H1 (cell line): Measurements from ENCODE around the gene C1orf74. TPM values are rescaled to one million over a fixed set of nuclear protein-coding genes. Genes with fewer than 3 reads are reported as not detected.

Experiments
- polyA plus RNA-seq, 7 experiments: library from polyadenylated mRNA; depleted of rRNA in 3 of 7; stranded (reverse) in 5 of 7; unstranded in 2 of 7; fragments of >200 nt in 5 of 7; fragments of 200-250 nt in 2 of 7; gene quantifications; 1 replicate in 5 of 7; 2 replicates in 1 of 7; 4 replicates in 1 of 7; pipeline versions ENCODE4 v1.2.1 to v1.2.3, GENCODE V29; 2011 to 2013; ENCODE audit warnings: missing spikeins in 2 of 7, mixed read lengths in 2 of 7
- total RNA-seq: library from RNA; stranded (reverse); fragmentation: NEBNext Ultra II Directional; extraction: Animal tissue kit (Norgen Biotek cat#: 25700); gene quantifications from 2 replicates; pipeline ENCODE4 v1.2.1, GENCODE V29; 2021
- TF ChIP-seq, protein P1 (sequence below): fragments of 300-600 bp; sonication (generic); IDR thresholded peaks from 2 replicates; pipeline ENCODE4 v1.7.1; 2012; ENCODE audit warnings: low read length, moderate library complexity, mild to moderate bottlenecking, inconsistent platforms; ENCODE audit not compliant: insufficient replicate concordance

C1orf74 gene
- total and polyA plus RNA-seq, 2 of the 8 experiments (the other 6 are each of a cell fraction or from before 2014, with no cell fraction given): 3.1 to 3.9 TPM

DNA sequence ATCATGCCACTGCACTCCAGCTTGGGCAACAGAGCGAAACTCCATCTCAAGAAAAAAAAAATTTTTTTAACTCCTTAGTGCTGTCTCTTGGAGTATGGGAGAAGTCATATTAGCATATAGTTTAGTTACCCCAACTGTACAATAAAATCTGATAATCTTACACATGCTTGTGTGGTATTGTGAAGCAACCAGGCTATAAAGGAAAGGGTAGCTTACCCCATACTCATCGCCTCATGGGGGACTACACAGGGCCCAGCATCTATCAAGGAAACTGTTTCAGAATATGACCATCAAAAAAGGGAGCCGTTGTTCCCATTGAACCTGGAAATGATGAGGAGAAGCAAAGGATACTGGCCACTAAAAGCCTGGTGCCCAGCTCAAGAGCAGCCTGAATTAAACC is 31.5 kb downstream of the C1orf74 start (continued):
- TF ChIP-seq, protein P1, sequence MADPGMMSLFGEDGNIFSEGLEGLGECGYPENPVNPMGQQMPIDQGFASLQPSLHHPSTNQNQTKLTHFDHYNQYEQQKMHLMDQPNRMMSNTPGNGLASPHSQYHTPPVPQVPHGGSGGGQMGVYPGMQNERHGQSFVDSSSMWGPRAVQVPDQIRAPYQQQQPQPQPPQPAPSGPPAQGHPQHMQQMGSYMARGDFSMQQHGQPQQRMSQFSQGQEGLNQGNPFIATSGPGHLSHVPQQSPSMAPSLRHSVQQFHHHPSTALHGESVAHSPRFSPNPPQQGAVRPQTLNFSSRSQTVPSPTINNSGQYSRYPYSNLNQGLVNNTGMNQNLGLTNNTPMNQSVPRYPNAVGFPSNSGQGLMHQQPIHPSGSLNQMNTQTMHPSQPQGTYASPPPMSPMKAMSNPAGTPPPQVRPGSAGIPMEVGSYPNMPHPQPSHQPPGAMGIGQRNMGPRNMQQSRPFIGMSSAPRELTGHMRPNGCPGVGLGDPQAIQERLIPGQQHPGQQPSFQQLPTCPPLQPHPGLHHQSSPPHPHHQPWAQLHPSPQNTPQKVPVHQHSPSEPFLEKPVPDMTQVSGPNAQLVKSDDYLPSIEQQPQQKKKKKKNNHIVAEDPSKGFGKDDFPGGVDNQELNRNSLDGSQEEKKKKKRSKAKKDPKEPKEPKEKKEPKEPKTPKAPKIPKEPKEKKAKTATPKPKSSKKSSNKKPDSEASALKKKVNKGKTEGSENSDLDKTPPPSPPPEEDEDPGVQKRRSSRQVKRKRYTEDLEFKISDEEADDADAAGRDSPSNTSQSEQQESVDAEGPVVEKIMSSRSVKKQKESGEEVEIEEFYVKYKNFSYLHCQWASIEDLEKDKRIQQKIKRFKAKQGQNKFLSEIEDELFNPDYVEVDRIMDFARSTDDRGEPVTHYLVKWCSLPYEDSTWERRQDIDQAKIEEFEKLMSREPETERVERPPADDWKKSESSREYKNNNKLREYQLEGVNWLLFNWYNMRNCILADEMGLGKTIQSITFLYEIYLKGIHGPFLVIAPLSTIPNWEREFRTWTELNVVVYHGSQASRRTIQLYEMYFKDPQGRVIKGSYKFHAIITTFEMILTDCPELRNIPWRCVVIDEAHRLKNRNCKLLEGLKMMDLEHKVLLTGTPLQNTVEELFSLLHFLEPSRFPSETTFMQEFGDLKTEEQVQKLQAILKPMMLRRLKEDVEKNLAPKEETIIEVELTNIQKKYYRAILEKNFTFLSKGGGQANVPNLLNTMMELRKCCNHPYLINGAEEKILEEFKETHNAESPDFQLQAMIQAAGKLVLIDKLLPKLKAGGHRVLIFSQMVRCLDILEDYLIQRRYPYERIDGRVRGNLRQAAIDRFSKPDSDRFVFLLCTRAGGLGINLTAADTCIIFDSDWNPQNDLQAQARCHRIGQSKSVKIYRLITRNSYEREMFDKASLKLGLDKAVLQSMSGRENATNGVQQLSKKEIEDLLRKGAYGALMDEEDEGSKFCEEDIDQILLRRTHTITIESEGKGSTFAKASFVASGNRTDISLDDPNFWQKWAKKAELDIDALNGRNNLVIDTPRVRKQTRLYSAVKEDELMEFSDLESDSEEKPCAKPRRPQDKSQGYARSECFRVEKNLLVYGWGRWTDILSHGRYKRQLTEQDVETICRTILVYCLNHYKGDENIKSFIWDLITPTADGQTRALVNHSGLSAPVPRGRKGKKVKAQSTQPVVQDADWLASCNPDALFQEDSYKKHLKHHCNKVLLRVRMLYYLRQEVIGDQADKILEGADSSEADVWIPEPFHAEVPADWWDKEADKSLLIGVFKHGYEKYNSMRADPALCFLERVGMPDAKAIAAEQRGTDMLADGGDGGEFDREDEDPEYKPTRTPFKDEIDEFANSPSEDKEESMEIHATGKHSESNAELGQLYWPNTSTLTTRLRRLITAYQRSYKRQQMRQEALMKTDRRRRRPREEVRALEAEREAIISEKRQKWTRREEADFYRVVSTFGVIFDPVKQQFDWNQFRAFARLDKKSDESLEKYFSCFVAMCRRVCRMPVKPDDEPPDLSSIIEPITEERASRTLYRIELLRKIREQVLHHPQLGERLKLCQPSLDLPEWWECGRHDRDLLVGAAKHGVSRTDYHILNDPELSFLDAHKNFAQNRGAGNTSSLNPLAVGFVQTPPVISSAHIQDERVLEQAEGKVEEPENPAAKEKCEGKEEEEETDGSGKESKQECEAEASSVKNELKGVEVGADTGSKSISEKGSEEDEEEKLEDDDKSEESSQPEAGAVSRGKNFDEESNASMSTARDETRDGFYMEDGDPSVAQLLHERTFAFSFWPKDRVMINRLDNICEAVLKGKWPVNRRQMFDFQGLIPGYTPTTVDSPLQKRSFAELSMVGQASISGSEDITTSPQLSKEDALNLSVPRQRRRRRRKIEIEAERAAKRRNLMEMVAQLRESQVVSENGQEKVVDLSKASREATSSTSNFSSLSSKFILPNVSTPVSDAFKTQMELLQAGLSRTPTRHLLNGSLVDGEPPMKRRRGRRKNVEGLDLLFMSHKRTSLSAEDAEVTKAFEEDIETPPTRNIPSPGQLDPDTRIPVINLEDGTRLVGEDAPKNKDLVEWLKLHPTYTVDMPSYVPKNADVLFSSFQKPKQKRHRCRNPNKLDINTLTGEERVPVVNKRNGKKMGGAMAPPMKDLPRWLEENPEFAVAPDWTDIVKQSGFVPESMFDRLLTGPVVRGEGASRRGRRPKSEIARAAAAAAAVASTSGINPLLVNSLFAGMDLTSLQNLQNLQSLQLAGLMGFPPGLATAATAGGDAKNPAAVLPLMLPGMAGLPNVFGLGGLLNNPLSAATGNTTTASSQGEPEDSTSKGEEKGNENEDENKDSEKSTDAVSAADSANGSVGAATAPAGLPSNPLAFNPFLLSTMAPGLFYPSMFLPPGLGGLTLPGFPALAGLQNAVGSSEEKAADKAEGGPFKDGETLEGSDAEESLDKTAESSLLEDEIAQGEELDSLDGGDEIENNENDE: no peak
